Measurements from ENCODE around the gene CCNJL. TPM values are rescaled to one million over a fixed set of nuclear protein-coding genes. Genes with fewer than 3 reads are reported as not detected.
"Not testable (repeated sequence)": the region's sequence is repeated elsewhere in the genome, so short reads cannot be mapped to it uniquely, and the experiment has no call there.

Gene CCNJL
- polyA plus RNA-seq, 4 donors: 6.5 to 9.2 (median 8.7) TPM

DNA sequence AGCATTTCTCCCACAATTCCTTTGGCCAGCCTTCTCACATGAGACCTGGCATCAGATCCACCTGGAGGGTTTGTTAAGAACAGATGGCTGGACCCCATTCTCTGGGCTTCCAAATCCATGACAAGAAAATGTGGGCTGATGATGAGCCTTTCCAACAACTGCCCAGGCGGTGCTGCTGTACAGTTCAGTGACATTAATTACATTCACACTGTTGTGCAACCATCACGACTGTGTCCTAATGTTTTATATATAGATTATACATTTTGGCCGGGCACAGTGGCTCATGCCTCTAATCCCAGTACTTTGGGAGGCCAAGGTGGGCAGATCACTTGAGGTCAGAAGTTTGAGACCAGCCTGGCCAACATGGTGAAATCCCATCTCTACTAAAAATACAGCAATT lies 22.4 kb upstream of the CCNJL start:
- not testable (repeated sequence) for DNase-seq (ENCODE audit: low read depth in 4 of 4, low spot score in 3 of 4)

DNA sequence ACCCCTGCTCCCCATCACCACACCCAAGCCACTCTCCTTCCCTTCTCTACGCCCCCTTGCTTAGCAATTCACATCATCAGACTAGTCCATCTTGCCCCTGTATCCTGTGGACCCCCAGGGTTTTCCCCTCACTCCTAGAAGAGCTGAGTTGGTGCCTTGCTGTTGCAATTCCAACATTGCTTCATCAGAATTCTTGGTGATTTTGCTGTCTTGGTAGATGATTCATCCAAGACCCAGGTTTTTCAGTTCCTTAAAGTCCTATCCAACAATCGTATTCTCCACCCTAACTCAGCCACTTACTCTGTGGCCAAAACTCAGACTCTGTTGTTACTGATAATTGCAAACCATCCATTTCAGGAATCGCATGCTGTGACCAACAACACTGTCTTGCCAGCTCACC lies 21.4 kb upstream of the CCNJL start:
- no peak for DNase-seq (ENCODE audit: low read depth in 4 of 4, low spot score in 3 of 4)

DNA sequence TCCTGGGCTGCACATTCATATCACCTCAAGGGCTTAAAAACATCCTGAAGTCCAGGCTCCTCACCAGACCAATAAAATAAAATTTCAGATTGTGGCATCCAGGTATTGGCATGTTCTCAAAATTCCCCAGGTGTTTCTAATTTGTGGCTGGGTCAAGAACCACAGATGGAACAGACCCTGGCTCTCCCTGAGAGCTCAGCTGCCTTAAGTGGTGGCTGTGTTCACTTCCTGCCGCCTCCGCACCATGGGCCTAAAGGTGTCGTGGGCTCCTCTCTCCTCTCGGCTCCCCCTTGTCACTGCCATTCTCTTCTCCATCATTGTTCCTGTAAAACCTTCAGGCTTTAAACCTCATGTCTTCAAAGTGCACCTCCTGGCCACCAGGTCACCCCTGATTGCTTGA lies 17.8 kb upstream of the CCNJL start:
- DNase-seq (ENCODE audit: low read depth in 4 of 4, low spot score in 3 of 4): no peak

DNA sequence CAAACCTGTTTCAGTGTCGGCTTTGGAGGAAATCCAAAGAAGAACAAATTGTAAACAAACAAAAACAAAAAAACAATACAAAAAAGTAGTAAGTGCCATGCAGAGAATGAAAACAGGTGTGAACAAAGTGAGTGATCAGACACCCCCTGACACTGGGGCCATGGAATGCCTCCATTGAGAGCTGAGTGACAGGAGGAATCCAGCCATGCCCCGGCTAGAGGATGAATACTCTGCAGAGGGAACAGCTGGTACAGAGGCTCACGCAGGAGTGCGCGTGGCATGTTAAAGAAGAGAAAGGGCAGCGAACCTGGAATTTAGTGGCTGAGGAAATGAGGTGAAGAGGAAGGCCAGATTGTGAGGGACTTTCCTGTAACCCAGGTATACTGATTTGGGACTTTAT lies 15.5 kb upstream of the CCNJL start:
- DNase-seq (ENCODE audit: low read depth in 4 of 4, low spot score in 3 of 4): no peak

GRCh38 chr5:160326981-160327380 lies 14.6 kb upstream of the CCNJL start:
- no peak for DNase-seq (ENCODE audit: low read depth in 4 of 4, low spot score in 3 of 4)

DNA sequence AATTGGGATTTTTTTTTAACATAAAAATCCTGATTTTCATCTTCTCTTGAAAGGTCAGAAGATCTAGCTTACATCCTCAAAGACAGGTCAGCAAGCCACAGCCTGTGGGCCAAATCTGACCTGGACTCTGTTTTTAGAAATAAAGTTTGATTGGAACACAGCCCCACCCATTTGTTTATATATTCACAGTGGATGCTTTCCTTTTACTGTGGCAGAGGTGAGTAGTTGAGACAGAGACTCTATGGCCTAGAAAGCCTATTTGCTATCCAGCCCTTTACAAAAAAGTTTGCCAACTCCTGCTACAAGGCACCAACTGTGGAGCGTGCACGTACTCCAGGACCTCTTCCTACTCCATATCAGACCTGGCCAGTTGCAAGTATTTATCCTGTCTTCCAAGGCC lies 13.4 kb upstream of the CCNJL start:
- no peak for DNase-seq (ENCODE audit: low read depth in 4 of 4, low spot score in 3 of 4)

DNA sequence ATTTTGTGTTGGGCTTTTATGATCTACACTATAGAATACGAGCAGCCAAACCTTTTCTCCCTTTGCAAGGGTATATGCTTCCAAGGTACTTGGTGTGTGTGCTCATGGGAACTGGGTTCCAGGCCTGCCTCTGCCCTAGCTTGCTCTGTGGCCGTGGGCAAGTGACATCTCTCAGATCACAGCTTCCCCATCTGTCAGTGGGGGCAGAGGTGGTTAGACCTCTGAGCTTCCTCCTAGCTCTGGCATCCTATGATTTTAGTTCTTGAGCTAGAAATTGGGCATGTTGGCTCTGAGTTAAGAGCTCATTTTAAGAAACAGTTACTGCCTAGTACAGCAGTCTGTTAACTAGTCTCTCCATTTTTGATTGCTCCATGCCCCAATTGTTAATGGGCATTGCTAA lies 12.5 kb upstream of the CCNJL start:
- DNase-seq (ENCODE audit: low read depth in 4 of 4, low spot score in 3 of 4): no peak

GRCh38 chr5:160318409-160318808 lies 6.0 kb upstream of the CCNJL start:
- DNase-seq (ENCODE audit: low read depth in 4 of 4, low spot score in 3 of 4): no peak

GRCh38 chr5:160317434-160317833 lies 5.1 kb upstream of the CCNJL start:
- no peak for DNase-seq (ENCODE audit: low read depth in 4 of 4, low spot score in 3 of 4)

DNA sequence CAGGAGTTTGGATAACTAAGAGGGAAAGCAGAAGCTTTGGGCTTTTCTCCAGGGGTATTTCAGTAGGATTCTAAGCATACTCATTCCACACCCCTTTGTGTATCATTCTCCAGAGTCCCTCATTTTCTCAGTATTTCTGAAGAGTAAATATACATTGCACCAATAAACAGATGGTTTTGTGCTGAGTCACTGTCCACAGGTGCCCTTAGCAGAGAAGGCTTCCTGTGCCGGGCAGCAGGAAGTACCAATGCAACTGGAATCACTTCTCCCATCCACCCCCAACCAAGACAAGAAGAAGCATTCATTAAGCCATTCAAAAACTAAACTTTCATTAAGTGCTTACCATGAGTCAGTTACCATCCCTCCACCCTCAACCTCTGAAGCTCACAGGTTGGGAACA lies 3.6 kb upstream of the CCNJL start:
- DNase-seq (ENCODE audit: low read depth in 4 of 4, low spot score in 3 of 4): no peak

DNA sequence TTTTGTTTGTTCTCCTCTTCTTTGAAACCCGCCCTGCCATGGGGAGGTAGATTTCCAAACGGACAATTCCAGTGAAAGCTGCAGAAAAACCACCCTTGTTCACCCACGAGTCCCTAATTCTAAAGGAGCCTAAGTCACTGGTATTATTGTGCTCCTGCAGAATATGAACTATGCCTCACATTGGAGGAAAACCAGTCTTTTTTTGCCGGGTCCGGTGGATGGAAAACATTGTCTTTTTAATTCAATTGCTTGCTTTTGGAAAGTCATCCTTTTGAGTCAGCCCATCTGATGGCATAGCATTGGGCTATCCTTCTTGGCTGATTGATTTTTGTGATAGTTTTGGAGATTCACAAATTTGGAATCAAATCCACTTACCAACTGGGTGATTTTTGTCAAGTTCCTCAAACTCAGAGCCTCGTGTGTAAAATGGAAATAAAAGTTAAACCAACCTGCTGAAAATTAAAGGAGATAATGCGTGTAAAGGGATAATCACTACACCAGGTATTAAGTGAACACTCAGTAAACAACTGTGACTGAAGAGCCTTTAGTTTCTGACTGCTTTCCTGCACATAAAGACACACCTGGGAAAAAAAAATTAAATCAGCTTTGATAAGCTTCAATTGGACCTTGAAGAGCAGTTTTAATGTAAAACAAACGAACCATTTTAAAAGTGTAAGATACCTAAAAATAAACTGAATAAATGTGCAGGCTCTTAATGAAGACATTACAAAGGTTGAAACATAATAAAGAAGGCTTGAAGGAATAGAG lies 780 bp upstream of the CCNJL start:
- no peak for DNase-seq (ENCODE audit: low read depth in 4 of 4, low spot score in 3 of 4)

GRCh38 chr5:160311491-160312133 lies 752 bp downstream of the CCNJL start:
- no peak for DNase-seq (ENCODE audit: low read depth in 4 of 4, low spot score in 3 of 4)

DNA sequence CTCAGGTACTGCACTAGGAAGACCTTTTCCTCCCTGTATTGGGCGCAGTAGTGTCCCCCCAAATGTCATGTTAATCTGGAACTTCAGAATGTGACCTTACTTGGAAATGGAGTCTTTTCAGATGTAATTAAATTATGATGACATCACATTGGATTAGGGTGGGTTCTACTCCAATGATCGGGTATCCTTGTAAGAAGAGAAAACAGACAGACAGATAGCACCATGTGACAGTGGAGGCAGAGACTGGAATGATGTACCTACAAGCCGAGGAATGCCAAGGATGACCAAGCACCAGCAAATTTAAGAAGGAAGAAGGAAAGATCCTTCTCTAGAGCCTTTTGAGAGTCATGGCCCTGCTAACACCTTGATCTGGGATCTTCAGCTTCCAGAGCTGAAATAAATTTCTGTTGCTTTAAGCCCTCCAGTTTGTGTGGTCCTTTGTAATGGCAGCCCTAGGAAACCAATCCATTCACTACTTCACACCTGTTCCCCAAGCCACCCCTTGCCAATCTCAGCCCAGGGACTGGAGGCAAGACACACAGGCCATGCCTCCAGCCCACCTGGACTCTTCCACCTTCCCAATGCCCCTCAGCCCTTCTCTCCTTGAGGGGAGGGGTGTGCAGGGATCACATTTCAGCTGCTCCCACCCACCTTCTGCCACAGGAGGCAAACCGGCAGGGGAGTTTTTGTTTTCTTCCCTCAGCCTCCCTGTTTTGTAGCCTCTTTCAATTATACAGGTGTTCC lies 1.6 kb downstream of the CCNJL start:
- no peak for DNase-seq (ENCODE audit: low read depth in 4 of 4, low spot score in 3 of 4)

DNA sequence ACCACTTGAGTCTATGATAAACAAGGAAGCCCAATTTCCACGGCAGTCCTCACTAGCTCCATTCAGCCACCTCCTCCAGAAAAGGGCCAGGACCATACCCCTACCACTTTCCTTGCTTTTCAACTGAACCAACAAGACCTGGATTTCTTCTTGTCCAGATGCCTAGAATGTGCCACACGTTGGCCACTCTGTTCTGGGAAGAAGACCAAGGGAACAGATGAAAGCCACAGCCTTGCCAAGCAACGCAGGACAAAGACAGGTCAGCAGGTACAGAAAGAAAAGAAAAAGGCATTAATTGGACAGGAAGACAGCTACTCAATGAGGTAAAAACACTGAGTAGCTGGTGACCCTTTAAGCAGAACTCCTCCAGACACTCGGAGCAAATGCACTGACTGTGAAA lies 2.2 kb downstream of the CCNJL start:
- no peak for DNase-seq (ENCODE audit: low read depth in 4 of 4, low spot score in 3 of 4)

GRCh38 chr5:160306696-160307095 lies 5.7 kb downstream of the CCNJL start:
- DNase-seq (ENCODE audit: low read depth in 4 of 4, low spot score in 3 of 4): no peak

- DNase-seq (ENCODE audit: low read depth in 4 of 4, low spot score in 3 of 4): no peak
Measured at GRCh38 chr5:160305319-160305718, 7.0 kb downstream of the CCNJL start.

DNA sequence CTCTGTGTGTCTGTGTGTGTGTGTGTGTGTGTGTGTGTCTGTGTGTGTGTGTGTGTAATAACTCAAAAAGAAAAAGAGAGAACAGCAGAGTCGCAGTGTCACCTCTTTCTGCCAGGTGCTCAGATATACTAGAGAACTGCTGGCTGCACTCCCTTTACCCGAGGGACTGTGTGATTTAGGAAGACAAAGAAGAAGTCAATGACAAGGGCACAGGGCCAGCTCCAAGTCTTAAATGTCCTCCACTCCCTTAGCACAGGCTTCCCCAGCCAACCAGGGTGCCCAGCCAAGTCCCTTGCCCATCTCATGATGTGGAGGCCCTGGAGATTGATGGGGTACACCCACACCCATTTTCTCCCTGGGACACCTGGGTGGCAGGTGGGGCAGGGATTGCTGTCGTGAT lies 8.7 kb downstream of the CCNJL start:
- DNase-seq (ENCODE audit: low read depth in 4 of 4, low spot score in 3 of 4): no peak

- DNase-seq (ENCODE audit: low read depth in 4 of 4, low spot score in 3 of 4): no peak
Measured at GRCh38 chr5:160298189-160298588, 14.2 kb downstream of the CCNJL start.

DNA sequence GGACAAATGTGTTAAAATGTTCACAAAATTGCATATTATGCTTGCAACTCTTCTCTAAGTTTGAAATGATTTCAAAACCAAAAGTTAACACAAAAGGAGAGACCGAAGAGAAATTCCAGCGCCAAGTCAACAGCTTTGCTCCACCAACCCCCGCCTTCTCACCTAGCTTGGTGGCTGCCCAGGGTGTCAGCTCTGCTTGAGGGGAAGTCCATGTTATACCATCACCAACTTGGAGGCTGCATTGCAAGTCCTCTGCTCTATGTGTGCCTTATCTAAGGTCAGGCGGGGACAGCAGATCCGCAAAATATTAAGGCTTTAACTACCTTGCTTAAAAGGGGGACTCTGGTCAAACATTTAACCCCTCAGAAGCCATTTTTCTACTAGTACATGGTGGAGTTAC lies 14.6 kb downstream of the CCNJL start:
- no peak for DNase-seq (ENCODE audit: low read depth in 4 of 4, low spot score in 3 of 4)

DNA sequence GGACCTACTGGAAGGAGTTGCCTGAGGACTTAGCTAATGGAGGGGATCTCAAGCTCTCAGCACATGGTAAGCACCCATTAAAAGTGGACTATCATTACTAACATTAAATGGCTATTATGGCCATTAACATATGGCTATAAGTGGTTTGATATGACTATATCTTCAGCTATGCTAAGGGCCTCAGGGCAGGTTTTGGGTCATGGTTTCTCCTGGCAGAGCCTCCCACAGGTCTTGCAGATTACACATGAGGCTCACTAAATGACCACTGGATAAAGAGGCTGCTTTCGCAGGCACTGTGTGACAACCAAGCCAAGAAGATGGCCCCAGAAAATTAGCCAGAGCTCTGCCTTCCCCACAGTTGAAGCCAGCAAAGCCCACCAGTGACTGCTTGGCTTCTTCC lies 15.4 kb downstream of the CCNJL start:
- no peak for DNase-seq (ENCODE audit: low read depth in 4 of 4, low spot score in 3 of 4)

- no peak for DNase-seq (ENCODE audit: low read depth in 4 of 4, low spot score in 3 of 4)
Measured at GRCh38 chr5:160296496-160296895, 15.9 kb downstream of the CCNJL start.

Data from left renal pelvis (tissue), 4 donors.